Limb (tissue), 2 donors: Measurements from ENCODE around the gene REEP1.
"Not testable (repeated sequence)": the region's sequence is repeated elsewhere in the genome, so short reads cannot be mapped to it uniquely, and the experiment has no call there.

Experiments
- DNase-seq, 2 donors: peaks; one replicate each; pipeline ENCODE4 v3.0.0-alpha.2; 2016; ENCODE audit errors: extremely low spot score in 2 of 2

REEP1 gene

DNA sequence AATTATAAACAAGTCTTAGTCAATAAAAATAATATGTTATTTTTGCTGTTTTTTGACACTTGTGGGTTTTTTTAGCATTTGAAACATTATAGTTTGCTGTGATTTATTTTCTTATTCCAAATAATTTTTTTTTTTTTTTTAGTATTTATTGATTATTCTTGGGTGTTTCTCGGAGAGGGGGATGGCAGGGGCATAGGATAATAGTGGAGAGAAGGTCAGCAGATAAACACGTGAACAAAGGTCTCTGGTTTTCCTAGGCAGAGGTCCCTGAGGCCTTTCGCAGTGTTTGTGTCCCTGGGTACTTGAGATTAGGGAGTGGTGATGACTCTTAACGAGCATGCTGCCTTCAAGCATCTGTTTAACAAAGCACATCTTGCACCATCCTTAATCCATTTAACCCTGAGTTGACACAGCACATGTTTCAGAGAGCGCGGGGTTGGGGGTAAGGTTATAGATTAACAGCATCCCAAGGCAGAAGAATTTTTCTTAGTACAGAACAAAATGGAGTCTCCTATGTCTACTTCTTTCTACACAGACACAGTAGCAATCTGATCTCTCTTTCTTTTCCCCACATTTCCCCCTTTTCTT, 8.5 kb upstream of the REEP1 start:
- DNase-seq, result not testable (repeated sequence)

DNA sequence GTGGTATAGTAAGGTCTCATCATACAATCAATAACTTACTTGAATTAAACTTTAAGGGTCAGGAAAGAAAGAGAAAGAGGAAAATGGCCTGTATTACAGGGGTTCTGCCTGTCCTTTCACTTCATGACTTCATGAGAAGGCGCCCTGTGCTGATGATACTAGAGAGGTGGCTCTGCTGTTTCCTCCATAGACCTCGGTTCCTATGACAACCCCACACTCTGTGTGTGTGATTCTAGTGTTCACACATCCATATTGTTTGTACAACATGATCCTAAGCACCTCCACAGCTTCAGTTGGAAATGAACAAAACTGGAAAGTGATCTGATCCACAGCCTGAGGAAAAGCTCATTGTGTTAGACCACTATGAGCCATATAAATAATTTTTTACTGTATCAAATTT, 7.0 kb upstream of the REEP1 start:
- DNase-seq, result no peak

DNA sequence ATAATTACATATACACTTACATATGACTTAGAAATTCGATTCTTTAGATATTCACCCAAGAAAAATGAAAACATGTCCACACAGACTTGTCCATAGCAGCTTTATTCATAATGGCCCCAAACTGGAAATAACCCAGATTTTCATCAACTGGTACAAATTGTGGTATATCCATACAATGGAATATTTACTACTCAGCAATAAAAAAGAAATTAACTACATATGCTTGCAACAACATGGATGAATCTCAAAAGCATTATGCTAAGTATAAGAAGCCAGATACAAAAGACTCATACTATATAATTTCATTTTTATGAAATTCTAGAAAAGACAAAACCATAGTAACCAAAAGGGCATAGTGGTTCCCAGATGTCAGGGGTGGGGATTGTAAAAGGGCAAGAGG, 5.1 kb upstream of the REEP1 start:
- no peak for DNase-seq

DNA sequence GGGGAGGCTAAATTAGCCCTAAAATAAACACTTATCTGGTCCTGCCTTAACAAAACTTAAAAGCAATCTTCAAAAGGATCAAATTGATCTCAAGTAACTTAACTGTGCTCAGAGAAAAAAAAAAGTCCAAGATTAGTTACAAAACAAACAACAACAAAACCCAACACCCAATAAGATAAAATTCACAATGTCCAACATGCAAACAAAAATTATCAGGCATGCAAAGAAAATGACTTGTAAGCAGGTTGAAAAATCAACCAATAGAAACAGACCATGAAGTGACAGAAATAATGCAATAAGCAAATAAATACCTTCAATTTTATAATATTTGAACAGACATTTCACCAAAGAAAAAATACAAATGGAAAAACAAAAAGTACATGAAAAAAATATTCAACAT, 4.0 kb upstream of the REEP1 start:
- DNase-seq, result no peak

DNA sequence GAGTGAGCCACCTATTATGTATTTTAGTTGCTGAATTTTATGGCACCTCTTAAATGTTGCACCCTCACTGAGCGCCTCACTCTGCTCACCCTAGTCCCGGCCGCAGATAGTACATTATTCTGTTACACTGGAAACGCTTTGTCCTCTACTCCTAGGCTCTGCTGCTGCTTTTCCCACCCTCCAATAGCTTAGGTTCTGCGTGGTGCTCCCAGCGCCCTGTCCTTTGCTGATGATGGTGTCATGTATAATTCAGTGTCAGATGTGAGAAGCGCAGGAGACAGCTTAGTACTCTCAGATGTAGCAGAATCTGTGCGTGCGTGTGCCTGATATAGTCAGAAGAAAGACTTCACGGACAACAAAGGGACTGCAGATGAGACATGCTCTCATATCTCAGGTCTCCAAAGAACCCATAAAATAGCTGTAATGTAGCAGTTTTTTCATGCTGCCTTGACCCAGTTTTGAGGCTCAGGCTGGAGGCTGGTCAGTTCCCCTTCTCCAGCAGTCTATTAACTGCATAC, 1.4 kb upstream of the REEP1 start:
- DNase-seq, result no peak

DNA sequence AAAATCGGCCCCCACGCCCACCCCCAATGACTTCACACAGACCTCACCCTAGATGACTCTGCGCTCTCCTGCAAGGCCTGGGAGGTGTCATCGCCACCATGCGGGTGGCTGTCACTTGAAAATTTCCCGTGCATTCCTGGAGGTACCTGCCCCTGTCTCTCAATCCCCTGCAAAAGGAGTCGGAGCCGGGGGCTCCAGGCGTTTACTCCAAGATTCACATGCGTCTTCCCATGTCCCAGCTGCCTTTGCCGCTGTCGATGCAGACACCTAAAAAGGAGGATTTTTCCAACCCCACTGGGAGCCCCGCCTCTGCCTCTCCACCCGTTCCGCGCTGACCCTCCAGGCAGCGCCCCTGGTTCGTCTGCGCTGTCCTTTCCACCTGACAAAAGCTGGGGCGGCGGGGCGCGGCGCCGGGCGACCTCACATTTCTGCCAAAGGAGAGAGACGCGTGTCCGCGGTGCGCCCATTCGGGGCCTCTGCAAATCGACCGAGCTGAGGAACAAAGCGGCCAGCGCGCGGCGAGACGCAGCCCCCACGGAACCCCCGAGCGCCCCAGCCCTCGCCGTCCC, 667 bp downstream of the REEP1 start:
- peak in 1 of 2 donors; percentile 63 for DNase-seq

DNA sequence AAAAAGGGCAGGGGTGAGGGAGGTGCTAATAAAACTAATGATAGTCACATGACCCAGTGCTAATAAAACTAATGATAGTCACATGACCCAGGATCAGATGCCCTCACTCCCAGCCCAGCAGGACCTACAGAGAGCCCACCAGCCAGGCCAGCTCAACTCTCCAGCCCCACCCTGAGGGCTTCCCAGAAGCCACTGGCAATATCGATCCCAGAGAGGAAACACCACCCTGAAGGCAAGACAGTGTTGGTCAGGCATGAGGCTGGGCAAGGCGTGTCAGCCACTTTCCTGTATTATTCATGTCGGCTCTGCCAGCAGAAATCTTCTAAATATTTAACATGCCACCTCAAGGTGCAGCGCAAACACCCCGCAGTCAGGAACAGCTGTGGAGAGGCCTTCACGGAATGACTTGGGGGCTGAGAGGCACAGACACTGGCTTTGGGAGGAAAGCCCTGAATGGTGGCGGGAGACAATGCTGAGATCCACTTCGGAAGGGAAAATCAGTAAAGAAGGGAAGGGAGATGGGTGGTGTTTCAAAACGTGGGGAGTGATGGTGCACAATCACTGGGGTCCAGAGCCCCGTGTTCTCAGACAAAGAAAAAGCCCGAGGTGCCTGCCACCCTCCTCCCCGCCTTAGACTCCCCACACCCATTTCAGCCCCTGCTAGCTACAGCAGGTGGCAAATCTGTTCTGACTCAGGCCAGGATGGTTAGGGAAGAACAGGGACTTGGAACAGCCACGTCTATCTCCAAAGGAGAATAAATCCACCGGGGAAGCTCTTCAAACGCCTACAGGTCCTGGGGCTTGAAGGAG, 1.4 kb downstream of the REEP1 start:
- DNase-seq, result peak in 1 of 2 donors; percentile 35

DNA sequence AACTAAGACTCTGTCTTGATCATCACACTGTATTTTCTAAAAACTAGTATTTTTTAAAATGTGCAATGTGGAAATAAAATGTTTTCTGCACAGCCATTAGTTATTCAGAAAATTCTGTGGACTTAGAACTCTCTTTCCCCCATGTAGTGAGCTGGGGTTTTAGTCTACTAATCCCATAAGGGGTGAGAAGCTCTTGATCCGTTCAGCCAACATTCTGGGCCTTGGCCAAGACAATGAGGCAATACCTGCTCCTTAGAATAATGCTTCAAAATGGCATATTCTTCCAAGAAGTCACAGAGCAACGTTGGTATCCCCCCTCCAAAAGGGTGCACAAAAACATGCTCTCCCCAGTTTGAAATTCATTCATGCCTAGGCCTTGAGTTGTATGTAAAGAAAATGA, 4.0 kb downstream of the REEP1 start:
- DNase-seq, result no peak

DNA sequence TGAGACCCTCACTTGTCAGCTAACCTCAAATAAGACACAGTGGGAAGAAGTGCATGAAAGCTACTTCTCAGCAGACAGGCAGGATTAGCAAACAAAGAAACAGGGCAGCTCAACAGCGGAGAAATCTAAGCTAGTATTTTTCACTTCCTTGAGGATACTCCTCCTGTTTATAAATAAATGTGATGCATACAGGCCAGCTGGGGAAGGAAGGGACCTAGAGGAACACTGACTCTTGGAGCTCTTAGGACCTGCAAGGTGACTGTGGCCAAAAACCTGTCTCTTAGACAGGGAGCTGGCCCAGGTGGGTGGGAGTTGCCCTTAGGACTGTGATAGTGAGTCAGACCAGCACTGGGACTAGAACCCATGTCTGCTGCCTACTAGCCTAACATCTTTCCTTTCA, 4.8 kb downstream of the REEP1 start:
- no peak for DNase-seq

DNA sequence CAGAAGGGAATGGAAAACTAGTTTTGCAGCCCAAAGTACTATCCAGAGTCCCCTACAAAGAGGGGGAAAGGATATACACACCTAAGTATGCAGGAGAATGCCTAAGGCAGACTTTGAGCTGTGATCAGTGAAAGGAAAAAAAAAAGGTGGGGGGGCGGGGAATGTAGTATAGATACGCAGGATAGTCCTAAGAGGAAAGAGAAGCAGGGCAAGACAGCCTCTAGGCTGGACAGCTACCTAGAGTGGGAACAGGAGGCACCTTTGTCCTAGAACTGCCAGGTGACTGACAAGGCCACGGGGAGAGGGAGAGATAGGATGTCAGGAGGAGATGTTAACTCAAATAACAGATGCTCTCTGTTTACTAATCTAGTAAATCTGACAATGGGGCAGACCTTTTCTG, 6.0 kb downstream of the REEP1 start:
- DNase-seq, result no peak

DNA sequence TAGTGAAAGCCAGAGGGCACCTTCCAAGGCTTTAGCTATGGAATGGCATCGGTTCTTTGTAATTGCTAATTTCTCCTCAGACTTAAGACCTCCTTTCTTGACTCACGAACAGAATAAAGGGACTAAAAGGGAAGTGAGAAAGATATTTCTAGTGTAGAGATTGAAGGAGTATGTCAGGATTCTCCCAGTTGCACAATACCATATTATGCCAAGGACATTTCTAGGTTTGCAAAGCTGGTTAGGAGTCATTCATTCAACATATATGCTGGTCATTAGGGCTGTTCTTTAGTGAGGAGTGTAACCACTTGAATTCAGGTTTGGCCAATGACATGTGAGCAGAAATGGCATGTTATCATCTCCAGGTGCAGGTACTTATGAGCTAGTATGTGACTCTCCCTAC, 7.4 kb downstream of the REEP1 start:
- no peak for DNase-seq

DNA sequence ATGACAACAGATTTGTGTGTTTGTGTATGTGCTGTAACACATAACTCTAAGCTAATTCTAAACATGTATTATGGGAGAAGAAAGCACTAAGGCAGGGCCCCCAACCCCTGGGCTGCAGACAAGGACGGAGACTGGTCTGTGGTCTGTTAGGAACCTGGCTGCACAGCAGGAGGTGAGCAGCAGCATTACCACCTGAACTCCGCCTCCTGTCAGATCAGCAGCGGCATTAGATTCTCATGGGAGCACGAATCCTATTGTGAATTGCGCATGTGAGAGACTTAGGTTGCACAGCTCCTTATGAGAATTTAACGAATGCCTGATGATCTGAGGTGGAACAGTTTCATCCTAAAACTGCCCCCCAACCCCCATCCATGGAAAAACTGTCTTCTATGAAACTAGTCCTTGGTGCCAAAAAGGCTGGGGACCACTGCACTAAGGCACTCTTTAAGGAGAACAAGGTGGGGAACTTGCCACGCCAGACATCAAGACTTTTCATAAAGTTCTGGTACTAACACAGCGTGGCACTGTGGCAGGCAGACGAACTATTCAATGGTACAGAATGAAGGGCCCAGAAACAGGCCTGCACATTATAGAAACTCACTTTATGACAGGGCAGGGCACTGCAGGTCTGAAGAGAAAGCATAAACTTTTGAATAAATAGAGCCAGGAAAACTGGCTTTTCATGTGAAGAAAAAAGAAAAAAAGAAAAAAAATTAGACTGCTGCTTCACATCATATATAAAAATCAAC, 14.0 kb downstream of the REEP1 start:
- DNase-seq, result no peak

DNA sequence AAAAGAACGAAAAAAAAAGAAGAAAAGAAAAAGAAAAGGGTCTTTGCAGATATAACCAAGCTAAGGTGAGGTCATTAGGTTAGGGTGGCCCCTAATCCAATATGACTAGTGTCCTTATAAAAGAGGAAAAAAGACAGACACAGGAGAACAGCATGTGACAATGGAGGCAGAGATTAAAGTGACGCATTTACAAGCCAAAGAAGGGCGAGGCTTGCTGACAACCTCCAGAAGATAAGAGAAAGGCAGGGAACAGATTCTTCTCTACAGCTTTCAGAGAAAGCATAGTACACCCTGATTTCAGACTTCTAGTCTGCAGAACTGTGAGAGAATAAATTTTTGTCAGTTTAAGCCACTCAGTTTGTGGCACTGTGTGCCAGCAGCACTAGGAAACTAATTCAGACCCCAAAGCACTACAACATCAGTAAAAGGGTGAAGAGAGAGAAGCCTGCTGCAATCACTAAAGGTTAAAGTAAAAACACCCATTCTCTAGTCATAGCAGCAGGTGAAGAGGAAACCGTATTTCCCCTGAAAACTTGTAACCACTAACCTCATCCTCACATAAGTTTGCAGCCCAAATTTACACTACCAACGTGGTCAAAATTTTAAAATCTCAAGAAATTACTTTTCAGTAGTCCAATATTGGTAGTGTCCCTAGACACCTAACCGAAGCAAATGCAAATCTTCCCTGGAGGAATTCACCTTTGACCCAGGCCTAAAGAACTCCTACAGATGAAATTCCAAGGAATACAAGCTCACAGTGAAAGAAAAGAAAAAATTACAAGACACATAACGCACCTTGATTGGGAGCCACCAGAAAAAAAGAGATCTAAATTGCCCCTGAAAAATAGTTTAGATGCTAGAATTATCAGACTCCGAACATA, 17.5 kb downstream of the REEP1 start:
- DNase-seq, result no peak

DNA sequence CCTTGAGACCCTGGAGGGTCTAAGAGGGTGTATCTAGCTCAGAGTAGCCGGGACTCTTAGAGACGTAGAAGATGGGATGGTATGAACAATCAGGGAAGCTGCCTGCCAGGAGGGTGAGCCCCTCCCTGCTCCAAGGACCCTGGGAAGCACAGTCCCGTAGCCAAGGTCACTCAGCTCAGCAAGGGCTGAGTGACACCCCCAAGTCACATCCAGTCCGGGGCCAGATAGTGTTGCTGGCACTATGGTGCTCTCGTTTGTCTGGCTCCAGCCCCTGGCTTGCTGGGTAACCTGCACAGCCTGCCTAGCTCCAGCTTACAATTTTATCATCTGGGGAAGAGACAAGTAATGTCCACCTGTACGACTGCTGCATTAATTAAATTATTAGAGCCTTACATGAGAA, 22.3 kb downstream of the REEP1 start:
- DNase-seq, result no peak

DNA sequence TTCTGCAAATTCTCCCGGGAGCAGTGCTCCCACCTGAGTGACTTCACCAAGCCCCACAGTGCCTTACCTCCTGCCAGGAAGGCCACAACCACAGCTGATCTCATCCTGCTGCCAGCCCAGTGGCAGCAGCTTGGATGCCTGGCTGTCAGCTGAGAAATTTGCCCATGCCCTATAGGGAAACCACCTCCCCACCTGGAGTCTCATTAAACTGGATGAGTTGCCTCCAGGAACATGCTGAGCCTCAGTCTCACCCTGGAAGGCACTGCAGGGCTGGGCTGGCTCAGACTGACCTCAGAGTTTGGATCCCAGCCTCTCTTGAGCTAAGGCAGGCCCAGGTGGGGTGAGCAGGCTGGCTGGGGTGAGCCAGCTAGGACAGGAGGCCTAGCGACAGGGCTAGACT, 23.3 kb downstream of the REEP1 start:
- no peak for DNase-seq

DNA sequence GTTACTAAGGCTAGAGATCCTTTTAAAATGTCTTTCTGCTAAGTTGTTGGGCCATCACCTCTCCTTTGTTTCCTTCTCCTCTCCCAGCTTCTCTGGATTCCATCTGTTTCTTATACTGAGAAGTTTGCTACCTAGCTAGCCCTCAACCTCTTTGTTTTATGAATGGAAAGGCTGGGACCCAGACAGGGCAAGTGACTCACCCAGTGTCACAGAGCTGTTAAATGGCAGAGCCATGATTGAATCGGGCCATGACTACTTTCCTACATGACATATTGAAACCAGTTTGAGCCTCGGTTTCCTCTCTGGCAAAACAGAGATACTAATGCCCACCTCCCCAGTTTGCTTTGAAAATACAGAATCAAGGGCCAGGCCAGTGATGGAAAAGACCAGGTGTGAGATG, 24.1 kb downstream of the REEP1 start:
- DNase-seq, result no peak

DNA sequence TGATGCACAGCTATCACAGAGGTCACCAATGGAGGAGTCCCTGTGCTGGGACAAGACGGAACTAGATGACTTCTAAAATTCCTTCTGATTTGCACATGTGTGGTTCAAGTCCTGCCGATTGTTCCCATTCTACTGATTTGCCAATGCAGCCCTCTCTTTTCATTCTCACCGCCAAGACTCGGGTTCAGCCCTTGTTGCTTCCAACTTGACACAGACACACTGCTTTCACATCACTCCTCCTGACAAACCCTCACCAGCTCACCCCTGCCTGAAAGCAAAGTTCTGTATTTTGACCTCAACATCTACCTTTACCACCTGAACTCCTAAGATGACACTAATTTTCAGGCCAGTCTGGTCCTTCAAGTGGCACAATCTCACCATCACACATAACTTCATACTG, 25.5 kb downstream of the REEP1 start:
- no peak for DNase-seq

DNA sequence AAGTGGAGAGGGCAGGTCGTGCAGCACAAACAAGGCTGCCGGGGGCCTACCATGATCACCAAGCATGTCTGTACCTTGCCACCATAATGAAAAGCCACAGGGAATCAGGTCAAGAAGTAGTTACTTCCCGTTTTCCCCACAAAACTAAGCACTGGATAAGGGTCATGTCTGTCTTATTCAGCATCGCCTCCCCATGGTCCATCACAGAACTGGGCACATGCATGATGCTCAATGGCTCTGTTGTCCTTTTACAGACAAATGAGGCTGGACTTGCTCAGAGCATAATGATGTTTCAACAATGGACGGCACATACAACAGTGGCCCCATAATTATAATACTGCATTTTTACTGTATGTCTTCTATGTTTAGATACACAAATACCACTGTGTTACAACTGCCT, 27.5 kb downstream of the REEP1 start:
- no peak for DNase-seq

DNA sequence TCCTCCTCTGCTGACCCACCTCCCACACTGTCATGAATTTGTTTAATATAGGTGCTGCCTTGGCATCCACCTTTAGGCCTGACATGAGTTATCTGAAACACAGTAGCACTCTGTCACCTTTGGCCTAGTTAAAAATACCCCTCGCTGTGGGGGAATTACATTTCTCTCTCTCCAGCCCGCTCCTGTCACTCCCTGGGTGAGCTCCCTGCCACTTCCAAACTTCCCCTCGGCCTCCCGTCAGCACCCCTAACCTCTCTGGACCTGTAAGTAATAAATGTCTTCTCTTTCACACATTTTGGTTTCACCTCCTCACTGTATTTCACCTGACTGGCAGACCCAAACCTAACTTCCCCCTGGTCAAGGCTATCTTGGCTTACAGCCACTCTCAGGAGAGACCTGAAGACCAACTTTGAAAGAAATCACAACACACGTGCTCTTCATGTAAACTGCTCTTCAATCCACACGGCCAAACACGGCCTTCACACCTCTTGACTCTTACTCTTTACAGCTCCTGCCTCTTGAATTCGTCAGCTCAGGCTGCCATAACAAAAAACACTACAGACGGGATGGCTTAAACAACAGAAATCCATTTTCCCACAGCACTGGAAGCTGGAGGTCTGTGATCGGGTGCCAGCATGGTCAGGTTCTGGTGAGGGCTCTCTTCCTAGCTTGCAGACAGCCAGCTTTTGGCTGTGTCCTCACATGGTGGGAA, 28.3 kb downstream of the REEP1 start:
- DNase-seq, result no peak

DNA sequence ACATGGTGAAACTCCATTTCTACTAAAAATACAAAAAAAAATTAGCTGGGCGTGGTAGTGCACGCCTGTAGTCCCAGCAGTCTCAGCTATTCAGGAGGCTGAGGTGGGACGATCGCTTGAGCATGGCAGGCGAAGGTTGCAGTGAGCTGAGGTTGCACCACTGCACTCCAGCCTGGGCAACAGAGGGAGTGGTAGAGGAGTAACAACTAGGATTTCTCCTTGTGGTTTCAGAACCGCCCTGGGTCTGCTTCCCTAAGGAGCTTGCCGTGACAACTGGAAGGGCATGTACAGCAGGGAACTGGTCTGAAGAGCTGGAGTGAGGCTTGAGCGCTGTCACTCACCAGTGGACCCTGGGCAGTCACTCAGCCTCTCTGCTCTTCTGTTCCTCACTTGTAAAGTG, 29.1 kb downstream of the REEP1 start:
- DNase-seq, result no peak

DNA sequence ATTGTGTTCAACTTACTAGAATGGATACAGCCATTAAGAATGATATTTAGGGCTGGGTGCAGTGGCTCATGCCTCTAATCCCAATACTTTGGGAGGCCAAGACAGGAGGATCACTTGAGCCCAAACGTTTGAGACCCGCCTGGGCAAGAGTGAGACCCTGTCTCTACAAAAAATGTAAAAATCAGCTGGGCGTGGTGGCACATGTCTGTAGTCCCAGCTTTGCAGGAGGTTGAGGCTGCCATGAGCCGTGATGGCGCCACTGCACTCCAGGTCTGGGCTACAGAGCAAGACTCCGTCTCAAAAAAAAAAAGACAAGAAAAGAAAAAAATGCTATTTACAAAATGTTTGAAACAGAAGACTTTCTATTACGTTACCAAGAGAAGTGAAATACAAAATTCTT, 30.0 kb downstream of the REEP1 start:
- no peak for DNase-seq
